Measurements from ENCODE around the gene SLC25A25.

Gene SLC25A25

DNA sequence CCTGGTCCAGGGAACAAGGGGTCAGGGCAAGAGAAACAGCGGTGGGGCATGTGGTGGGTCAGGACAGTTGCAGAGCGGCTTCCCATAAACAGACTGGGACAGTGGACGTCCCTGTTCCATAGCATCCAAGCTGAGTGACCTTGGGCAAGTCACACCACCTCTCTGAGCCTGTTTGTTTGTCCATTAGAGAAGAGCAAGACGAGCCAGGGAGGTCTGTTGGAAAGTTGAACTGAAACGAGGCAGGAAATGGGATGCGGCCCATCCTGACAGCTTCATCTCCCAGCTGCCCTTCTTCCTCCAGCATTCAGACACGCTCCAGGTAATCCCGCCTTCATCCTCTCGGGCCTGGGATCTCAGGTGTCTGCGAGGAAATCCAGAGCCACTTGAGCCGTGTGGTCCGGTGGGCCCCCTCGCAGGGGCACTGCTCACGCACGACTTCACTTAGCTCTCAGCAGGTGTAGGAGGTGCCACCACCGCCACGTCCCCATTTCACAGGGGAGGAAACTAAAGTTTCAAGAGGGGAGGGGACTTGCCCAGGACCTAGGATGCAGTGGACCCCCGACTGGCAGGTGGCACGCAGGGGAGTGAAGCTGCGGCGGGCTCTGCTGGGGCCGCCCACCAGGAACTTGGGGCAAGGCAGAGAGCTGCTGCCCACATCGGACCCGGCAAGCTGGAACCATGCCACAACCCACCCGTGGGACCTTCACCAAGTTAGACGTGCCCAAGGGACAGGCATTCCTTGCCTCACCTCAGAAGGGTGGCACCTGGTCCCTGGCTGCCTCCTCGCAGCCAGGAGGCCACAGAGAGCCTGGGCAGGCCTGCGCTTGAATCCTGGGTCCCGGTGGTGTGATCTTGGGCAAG, 46.5 kb downstream of the SLC25A25 start:
- no peak for DNase-seq

DNA sequence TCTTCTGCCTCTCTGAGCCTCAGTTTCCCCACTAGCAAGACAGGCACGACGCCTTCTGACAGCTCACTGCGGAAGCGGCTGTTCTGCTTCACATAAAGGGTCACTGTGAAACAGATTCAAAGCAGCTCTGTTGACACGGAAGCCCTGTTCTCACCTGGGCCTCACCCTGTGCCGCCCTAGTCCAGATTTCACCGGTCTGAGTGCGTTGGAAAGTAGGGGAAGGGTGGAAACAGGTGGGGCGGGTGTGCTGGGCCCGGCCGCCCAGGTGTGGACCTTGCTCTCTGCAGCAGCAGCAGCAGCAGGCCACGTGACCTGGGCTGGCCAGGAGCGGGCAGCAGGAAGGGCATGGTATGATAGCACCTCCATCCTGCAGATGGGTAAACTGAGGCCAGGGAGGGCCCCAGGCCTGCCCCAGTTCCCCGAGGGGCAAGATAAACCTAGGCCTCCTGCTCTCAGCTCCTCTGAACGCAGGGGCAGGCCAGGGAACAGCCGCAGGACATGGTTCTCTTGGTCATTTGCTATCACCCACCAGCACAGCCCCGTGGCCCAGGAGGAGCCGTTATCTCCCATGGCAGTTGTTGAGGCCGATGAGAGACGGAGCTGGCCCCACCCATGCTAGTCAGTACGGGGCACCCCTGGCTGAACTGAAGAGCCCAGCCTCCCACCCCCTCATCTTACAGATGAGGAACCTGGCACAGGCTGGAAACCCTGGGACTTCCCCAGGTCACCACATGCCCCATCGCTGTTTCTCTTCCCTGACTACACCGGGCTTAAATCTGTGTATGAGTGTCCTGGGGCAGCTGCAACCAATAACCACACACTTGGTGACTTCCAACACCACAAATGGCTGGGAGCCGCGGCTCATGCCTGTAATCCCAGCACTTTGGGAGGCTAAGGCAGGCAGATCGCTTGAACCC, 47.4 kb downstream of the SLC25A25 start:
- peak; percentile 99 for DNase-seq

DNA sequence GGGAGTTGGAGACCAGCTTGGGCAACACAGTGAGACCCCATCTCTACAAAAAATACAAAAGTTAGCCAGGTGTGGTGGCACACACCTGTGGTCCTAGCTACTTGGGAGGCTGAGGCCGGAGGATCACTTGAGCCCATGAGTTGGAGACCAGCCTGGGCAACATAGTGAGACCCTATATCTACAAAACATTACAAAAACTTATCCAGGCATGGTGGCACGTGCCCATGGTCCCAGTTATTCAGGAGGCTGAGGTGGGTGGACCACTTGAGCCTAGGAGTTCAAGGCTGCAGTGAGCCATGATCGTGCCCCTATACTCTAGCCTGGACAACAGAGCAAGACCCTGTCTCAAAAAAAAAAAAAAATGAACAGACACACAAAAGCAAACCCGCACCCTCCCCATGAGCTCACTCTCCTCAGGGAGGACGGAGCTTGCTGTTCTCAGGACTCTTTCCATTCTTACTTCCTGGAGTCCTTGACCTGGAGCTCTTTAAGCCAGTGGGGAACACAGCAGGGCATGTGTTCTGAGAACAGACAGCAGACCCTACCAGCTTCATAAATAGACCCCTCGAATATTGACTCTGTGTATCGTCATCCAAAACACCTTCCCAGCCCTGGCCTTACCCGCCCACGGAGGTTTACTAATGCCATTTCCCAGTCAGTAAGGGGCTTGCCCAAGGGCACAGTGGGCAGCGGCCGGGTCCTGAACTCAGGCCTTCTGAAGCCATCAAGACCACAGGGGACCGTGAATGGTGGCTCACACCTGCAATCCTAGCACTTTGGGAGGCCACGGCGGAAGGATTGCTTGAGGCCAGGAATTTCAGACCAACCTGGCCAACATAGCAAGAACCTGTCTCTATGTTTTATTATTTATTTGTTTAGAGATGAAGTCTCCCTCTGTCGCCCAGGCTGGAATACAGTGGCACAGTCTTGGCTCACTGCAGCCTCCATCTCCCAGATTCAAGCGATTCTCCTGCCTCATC, 48.4 kb downstream of the SLC25A25 start:
- DNase-seq: peak; percentile 13

DNA sequence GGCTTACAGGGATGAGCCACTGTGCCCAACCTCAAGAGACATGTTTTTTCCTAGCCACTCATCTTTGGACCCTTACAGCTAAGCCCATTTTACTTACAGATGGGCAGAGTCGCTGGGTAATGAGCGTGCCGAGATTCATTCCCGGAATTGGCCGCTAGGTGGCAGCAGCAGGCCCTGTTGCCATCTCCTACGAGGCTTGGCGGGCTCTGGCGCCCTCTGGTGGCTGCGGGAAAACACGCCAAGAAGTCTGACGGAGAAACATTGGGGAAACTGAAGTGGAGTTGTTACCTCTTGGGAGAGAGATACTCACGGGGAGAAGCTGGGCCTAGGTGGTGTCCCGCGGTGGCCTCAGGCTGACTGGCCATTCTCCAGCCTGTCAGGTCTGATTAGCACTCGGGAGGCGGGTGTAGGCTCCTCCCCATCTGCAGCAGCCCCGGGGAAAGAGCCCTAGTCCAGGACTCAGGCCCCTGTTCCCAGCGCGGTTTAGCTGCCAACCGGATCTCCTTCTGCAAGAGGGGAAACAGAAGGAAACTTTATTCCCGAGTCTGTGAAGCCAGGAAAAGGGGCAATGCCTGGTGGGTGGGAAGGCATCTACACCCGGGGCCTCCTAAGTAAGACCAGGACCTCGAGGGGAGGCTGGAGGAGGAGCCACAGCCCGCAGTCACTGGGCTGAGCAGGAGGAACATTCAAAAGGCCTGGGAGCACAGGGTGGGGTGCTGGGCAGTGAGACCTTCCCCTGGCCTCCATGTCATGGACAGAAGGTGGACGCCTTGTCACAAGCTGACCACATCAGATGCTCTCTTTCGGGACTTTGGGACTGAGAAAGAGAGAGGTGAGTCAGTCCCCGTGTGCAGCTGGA, 49.8 kb downstream of the SLC25A25 start:
- peak; percentile 92 for DNase-seq

DNA sequence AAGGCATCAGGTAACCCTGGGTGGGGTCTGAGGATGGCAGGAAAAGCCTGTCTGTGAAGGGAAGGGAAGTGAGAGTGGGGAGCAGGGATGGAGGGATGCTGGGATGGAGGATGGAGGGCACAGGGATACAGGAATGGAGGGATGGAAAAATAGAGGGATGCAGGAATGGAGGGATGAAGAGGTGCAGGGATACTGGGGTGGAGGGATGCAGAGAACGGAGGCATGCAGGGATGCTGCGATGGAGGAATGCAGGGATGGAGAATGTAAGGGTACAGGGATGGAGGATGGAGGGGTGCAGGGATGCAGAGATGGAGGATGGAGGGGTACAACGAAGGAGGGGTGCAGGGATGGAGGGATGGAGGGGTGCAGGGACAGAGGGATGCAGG, 50.4 kb downstream of the SLC25A25 start:
- DNase-seq: no peak

DNA sequence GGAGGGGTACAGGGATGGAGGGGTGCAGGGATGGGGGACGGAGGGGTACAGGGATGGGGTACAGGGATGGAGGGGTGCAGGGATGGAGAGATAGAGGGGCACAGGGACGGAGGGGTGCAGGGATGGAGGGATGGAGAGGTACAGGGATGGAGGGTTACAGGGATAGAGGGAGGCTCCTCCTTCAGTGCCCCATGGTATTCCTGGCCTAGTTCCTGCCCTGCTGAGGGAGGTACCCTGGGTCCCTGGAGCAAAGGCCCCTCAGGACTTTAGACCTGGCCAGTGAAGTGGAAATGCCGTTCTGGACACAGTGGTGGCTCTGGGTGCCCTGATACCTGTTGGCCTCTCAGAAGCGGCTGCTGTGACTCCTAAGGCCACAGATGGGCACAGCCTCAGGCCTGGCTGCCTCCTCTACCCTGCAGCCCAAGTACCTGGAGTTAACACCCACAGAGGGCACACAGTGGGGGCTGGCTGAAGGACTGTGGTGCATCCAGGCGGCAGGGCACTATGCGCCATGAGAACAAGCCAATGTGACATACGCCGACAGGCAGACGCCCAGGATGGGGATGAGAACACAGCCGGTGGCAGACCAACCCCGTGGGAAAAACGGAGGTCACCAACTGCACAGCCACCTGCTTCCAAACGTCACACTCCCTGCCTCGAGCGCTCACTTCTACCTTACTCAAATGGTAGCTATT, 51.1 kb downstream of the SLC25A25 start:
- DNase-seq: no peak

DNA sequence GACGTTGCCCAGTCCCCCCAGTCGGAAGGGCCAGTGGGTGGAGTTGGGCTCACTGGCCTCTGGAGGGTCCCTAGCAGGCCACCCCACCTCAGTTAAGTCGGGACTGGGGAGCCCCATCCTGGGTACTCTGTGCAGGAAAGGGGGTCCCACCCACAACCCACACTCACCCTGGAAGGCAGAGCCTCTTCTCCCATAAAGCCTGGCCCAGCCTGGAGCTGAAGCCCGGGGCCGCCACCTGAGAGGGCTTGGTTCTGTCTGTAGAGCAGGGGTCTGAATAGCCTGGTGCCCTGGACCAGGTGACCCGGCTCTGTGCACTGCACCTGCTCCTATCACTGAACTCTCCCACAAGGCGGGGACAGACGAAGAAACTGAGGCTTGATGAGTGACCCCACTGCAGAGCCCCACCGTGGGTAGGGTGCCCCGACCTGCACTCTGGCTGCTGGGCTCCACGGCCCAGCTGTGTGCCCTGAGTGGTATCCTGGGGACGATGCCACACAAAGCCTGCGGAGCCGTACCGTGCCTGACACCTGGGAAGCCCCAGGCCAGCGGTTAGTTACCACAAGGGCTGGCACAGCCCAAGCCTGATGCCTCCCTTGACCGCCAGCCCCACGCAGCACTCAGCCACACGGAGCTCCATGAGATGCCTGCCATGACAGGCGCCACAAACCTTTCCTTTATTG, 52.2 kb downstream of the SLC25A25 start:
- DNase-seq: no peak

- DNase-seq: no peak
Observed at GRCh38 chr9:128120741-128121465, 52.9 kb downstream of the SLC25A25 start.

GRCh38 chr9:128121466-128121810, 53.4 kb downstream of the SLC25A25 start:
- no peak for DNase-seq

- DNase-seq: no peak
Observed at GRCh38 chr9:128121924-128122808, 54.1 kb downstream of the SLC25A25 start.

DNA sequence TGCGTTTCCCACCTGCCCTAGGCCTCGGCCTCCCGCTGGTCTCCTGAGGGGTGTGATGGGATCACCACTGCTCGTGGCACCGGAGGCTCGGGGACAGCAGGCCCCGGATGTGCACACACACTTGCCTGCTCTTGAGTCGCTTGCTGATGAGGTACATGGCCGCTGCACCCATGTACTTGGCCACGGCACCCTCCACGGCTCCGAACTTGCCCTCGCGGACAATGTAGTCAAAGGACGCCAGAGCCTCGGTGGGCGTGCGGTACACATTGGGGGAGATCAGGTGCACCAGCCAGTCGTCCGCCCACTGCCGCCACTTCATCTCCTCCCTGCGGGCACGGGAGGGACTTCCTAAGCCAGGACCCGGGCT, 54.8 kb downstream of the SLC25A25 start:
- DNase-seq: no peak

- DNase-seq: no peak
Observed at GRCh38 chr9:128123451-128124080, 55.5 kb downstream of the SLC25A25 start.

DNA sequence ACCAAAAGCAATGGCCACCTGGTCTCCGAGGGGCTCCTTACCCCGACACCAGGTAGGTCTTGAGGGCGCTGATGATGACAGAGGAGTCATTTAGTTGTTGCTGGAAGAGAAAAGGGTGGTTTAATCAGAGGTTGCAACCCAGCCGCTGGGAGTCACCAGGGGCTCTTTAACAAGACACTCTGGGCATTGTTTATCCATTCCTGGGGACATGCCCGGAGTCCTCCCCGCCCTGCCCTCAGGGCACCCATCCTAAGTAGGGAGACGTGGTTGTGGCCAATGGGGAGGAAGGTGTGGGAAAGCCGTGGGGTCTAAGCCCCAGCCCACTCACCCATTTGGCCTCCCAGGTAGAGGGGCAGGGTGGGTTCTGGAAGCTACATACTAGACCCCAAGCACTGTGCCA, 56.4 kb downstream of the SLC25A25 start:
- no peak for DNase-seq

- peak; percentile 75 for DNase-seq
Observed at GRCh38 chr9:128124873-128125579, 57.0 kb downstream of the SLC25A25 start.

- DNase-seq: no peak
Observed at GRCh38 chr9:128125580-128126354, 57.7 kb downstream of the SLC25A25 start.

DNA sequence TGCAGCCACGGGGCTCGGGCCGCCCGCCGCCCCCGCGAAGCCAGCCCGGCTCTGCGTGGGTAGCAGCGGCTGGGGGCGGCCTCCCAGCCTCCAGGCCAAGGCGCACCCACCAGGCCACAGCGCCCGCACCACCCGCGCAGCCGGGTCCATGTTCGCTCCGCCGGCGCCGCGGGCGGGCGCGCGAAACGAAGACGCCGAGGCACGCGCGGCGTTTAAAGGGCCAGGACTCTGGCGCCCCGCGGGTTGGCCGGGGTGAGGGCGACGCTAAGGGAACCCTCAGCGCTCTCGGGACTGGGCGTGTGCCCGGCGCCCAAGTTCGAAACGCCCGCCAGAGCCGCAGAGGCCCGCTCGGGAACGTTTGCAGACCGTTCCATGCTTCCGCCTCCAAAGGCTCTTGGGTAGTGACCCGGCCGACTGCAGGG, 59.5 kb downstream of the SLC25A25 start, which contains the start of gene PTGES2:
Gene PTGES2, minus strand, starts transcription at position 162 of the 422 bp plus-strand sequence. Its CDS starts 12 bp downstream, at position 150.
- peak; percentile 87 for DNase-seq

Data from hematopoietic multipotent progenitor cell treated with erythropoietin and hydrocortisone succinate and interleukin-3 and kit ligand, for 8 days (in vitro differentiated cells).